Measurements from ENCODE around the gene NT5C3A.
A peak's percentile ranks its signal among the peaks of the same experiment; 100 is the strongest.
"Not testable (repeated sequence)": the region's sequence is repeated elsewhere in the genome, so short reads cannot be mapped to it uniquely, and the experiment has no call there.

Gene NT5C3A

GRCh38 chr7:33035776-33036175 is 26.8 kb downstream of the NT5C3A start:
- no peak for DNase-seq (ENCODE audit: low read depth)
- TF ChIP-seq CTCF (conservative IDR thresholded peaks at IDR 0.05; ENCODE audit: low read depth, low read length) = no peak
- no peak overlapping the region for H3K4me3 ChIP-seq (ENCODE audit: low read depth, low read length)

GRCh38 chr7:33024189-33024757 is 38.3 kb downstream of the NT5C3A start:
- H3K4me3 ChIP-seq (ENCODE audit: low read depth, low read length) = no peak overlapping the region
- DNase-seq (ENCODE audit: low read depth) = no peak
- TF ChIP-seq CTCF (conservative IDR thresholded peaks at IDR 0.05; ENCODE audit: low read depth, low read length) = no peak

DNA sequence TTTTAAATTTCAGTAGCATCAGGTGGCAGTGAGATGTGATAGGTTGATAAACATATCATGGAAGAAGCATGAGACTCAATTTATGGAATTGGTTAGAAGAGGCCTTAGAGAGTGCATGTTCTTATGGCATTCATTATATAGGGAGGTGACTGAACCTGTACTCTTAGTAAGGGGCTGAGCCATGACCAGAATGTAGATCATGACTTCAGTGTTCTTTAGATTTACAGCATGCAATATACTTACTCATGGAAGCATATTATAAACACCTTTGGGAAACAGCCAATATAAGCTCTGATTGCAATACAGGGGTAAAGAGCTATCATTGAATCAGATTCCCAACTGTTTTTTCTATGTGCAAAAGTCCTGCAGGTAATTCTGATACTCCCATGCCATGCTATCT is 50.2 kb downstream of the NT5C3A start:
- no peak for TF ChIP-seq CTCF (conservative IDR thresholded peaks at IDR 0.05; ENCODE audit: low read depth, low read length)
- DNase-seq (ENCODE audit: low read depth) = no peak
- H3K4me3 ChIP-seq (ENCODE audit: low read depth, low read length) = no peak overlapping the region

DNA sequence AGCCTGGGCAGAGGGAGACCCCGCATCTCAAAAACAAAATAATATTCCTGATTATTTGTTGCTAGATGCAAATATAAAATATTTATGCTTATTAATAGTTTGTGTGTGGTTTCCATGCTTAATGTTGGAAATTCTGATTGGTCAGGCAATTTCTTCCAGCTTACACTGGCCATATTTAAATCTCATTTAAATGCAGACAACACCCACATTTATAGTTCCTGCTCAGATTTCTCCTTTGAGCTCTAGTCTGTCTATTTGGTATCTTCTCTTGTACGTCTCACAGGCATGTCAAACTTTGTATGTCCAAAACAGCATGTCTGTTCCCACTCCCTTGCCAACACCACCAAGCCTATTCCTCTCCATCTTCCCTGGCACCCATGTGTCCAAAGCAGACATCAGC is 52.8 kb downstream of the NT5C3A start:
- no peak overlapping the region for H3K4me3 ChIP-seq (ENCODE audit: low read depth, low read length)
- DNase-seq (ENCODE audit: low read depth) = no peak
- TF ChIP-seq CTCF (conservative IDR thresholded peaks at IDR 0.05; ENCODE audit: low read depth, low read length) = no peak

DNA sequence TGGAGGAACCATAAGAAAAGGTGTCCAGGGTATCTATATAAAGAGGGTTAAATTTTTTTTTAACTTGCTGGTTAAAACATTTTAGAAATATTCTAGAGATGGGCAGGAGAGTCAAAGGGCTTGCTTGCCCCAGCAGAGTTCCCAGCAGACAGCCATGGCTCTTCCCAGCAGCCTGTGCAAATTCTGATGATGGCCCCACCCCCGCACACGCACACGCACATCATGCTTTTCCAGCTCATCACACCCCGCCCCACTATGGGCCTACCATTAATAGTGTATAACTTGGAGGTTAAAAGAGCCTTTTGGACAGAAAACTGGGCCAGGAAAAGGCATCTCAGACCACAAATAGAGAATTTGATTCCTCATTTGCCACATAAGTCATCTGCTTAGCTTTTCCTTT is 56.9 kb downstream of the NT5C3A start:
- not testable (repeated sequence) for DNase-seq (ENCODE audit: low read depth); H3K4me3 ChIP-seq (ENCODE audit: low read depth, low read length)

- not testable (repeated sequence) for DNase-seq (ENCODE audit: low read depth)
These were observed 57.4 kb downstream of the NT5C3A start for GRCh38 chr7:33005193-33005592.

DNA sequence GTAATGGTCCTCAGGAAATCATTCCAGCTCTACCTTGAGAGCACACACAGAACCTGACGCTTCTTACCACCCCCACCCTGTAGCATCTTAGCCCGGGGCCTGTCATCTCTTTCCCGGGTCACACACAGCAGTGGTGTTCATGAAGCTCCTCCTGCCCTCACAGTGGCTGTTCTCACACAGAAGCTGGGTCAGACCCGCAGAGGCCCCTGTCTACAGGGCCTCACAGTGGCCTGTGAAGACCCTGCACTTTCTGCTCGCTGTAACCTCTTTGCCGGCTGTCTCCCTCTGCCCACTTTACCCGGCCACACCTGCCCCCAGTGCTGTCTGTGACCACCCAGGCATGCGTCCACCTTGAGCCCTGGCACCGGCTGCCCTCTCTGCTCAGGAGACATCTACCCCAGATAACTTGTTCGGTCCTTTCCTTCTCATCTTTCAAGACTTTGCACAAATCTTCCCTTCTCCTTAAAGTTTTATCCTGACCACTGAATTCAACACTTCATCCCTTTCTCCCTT is 58.4 kb downstream of the NT5C3A start:
- DNase-seq (ENCODE audit: low read depth); H3K4me3 ChIP-seq (ENCODE audit: low read depth, low read length): not testable (repeated sequence)

More at GRCh38 chr7:33005193-33005592, 57.4 kb downstream of the NT5C3A start:
- not testable (repeated sequence) for H3K4me3 ChIP-seq (ENCODE audit: low read depth, low read length)

DNA sequence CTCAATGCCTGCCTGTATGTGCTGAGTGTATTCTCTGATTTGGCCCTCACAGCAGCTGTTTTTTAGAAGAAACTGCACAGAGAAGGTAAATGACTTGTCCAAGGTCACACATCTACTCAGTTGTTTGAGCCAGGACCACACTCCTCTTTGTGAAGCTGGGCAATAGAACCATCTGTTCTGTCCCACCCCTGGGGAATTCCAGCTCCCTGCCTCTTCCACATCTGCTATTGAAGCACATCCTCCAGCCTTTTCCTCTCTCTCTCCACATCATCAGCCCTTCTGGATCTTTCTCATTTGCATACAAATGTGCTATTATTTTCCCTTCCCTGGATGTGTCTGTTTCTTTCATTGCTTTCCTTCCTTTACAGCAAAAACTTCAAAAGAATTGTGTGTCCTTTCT is 59.5 kb downstream of the NT5C3A start:
- DNase-seq (ENCODE audit: low read depth); H3K4me3 ChIP-seq (ENCODE audit: low read depth, low read length): not testable (repeated sequence)

DNA sequence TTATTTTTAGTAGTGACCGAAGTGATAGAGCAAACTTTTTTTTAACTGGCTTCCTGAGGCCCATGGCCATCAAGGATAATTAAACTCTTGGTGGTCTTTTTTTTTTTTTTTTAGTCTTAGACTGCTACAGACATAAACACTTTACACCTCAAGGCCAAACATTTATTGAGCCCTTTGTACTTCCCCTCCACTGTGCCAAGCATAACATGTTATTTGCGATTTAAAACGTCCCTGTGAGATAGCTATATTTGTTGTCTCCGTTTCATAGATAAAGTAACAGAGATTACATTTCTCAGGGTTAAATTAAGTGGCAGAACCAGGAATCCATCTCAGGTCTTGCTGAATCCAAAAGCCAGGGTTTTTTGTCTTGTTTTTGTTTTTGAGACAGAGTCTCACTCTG is 63.2 kb downstream of the NT5C3A start:
- H3K4me3 ChIP-seq (ENCODE audit: low read depth, low read length) = not testable (repeated sequence)
- peak; percentile 4 for DNase-seq (ENCODE audit: low read depth)

DNA sequence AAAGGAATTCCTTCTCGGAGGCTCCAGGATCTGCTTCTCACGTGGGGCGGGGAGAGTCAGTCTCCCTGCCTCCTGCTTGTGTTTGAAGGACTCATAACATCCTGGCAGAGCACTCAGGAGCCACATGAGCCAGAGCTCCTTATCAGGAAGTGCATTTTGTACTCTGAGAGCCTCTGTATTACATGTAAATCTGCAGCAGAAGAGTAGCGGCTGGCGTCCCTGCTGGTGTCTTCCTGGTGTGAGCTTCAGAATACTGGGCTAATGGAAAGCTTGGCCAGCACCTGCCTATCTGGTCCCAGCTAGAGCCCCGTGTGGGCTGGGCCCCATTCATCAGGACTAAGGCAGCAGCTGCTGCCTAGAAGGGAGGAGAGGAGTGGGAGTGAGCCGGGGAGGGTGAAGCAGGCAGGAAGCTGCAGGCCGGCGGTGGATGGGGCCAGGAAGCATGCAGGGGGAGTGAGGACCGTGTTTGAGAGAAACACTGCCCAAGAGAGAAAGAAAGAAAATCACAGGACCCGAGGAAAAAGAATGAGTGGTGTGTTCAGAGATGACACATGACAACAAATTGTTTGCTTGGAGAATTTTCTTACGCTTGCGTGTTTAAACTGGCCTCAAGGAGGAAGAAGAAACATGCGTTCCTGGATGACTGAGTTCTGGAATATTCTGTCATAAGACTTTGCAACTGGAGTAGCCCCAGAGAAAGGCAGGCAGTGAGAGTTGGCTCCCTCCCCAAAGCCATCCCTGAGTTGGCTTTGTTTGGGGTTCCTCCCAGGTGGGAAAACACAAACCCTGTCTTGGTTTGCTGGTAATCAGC is 64.0 kb downstream of the NT5C3A start:
- H3K4me3 ChIP-seq (ENCODE audit: low read depth, low read length) = peak overlapping the region; percentile 24
- DNase-seq (ENCODE audit: low read depth) = peak; percentile 78

DNA sequence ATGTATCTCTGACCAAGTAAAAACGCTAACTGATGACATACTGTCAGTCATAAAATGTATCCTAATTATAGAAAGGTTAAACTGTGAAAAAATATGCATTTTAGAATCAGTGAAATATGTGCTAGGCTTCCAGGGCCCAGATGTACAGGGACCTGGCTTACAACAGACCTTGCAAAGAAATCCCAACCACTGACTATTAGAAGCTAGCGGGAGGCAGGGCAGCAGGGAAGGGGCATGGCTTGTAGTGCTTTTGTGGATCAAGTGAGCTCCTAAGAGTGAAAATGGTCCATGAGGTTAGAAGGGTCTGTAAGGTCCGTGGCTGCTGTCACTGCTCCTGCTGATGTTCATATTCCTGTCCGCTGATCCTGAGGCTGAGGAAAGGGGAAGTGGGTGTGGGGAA is 64.6 kb downstream of the NT5C3A start:
- DNase-seq (ENCODE audit: low read depth) = peak; percentile 21

GRCh38 chr7:32992750-32993149 is 69.8 kb downstream of the NT5C3A start:
- H3K4me3 ChIP-seq (ENCODE audit: low read depth, low read length) = not testable (repeated sequence)
- DNase-seq (ENCODE audit: low read depth) = peak; percentile 3

More for the DNA sequence above, 64.6 kb downstream of the NT5C3A start:
- H3K4me3 ChIP-seq (ENCODE audit: low read depth, low read length) = peak overlapping the region; percentile 24

GRCh38 chr7:32991975-32992700 is 70.4 kb downstream of the NT5C3A start:
- H3K4me3 ChIP-seq (ENCODE audit: low read depth, low read length); DNase-seq (ENCODE audit: low read depth): not testable (repeated sequence)

- H3K4me3 ChIP-seq (ENCODE audit: low read depth, low read length) = not testable (repeated sequence)
- DNase-seq (ENCODE audit: low read depth) = peak; percentile 8
These were observed 71.4 kb downstream of the NT5C3A start for GRCh38 chr7:32991068-32991585.

Measured in choroid plexus epithelial cell (primary cell).